NCI-H748 treated with DMSO at 0.1 percent for 48 hours (cell line): Measurements from ENCODE around the gene ZNF430.
"Not testable (repeated sequence)": the region's sequence is repeated elsewhere in the genome, so short reads cannot be mapped to it uniquely, and the experiment has no call there.

Source experiments
- DNase-seq: peaks from one replicate; lab custom pipeline; 2025; lab: John Stamatoyannopoulos, UW

ZNF430 gene

GRCh38 chr19:21020298-21021227 lies at the start of gene ZNF430:
ZNF430 (plus strand) TSS chr19:21020657; CDS start chr19:21020801, 144 bp downstream.
- DNase-seq = peak; percentile 84

GRCh38 chr19:20992788-20993187 lies 27.7 kb upstream of the ZNF430 start:
- not testable (repeated sequence) for DNase-seq

GRCh38 chr19:20999731-21000352 lies 20.6 kb upstream of the ZNF430 start:
- peak; percentile 71 for DNase-seq

GRCh38 chr19:21021238-21021637 lies 781 bp downstream of the ZNF430 start:
- not testable (repeated sequence) for DNase-seq

GRCh38 chr19:21022996-21023395 lies 2.5 kb downstream of the ZNF430 start:
- no peak for DNase-seq

- DNase-seq = no peak
Observed at GRCh38 chr19:21023901-21024300, 3.4 kb downstream of the ZNF430 start.

GRCh38 chr19:21028969-21029268 lies 8.5 kb downstream of the ZNF430 start:
- DNase-seq = no peak

- DNase-seq = no peak
Observed at GRCh38 chr19:21045028-21045427, 24.6 kb downstream of the ZNF430 start.

- no peak for DNase-seq
Observed at GRCh38 chr19:21046489-21046888, 26.0 kb downstream of the ZNF430 start.

- DNase-seq = no peak
Observed at GRCh38 chr19:21047716-21048115, 27.3 kb downstream of the ZNF430 start.

- no peak for DNase-seq
Observed at GRCh38 chr19:21052902-21053301, 32.4 kb downstream of the ZNF430 start.

- DNase-seq = no peak
Observed at GRCh38 chr19:21065336-21065735, 44.9 kb downstream of the ZNF430 start.

- peak; percentile 76 for DNase-seq
Observed at GRCh38 chr19:21082011-21082975, 61.8 kb downstream of the ZNF430 start, which contains the start of gene ZNF714. ZNF714 (plus strand) TSS chr19:21082203; CDS start chr19:21098269, 16,066 bp downstream.

- DNase-seq = no peak
Observed at GRCh38 chr19:21084343-21084742, 63.9 kb downstream of the ZNF430 start.

GRCh38 chr19:21087871-21088270 lies 67.4 kb downstream of the ZNF430 start:
- no peak for DNase-seq

- no peak for DNase-seq
Observed at GRCh38 chr19:21092109-21092508, 71.7 kb downstream of the ZNF430 start.

GRCh38 chr19:21094347-21095025 lies 74.0 kb downstream of the ZNF430 start:
- DNase-seq = no peak

GRCh38 chr19:21098291-21098690 lies 77.8 kb downstream of the ZNF430 start:
- DNase-seq = no peak

GRCh38 chr19:21101521-21102242 lies 81.2 kb downstream of the ZNF430 start:
- no peak for DNase-seq

GRCh38 chr19:21109116-21109515 lies 88.7 kb downstream of the ZNF430 start:
- DNase-seq = no peak
